Stimulated activated CD4-positive, alpha-beta T cell treated with anti-CD3 and anti-CD28 coated beads, Interleukin-2, amount 100 ng/mL, for 24 hours (primary cell): ENCODE measurements around the gene ZGRF1.
"Not testable (repeated sequence)": the region's sequence is repeated elsewhere in the genome, so short reads cannot be mapped to it uniquely, and the experiment has no call there.

Experiments
- DNase-seq, 2 donors: peaks; one replicate each; pipeline ENCODE4 v3.0.0-alpha.2; 2020

Gene ZGRF1, protein sequence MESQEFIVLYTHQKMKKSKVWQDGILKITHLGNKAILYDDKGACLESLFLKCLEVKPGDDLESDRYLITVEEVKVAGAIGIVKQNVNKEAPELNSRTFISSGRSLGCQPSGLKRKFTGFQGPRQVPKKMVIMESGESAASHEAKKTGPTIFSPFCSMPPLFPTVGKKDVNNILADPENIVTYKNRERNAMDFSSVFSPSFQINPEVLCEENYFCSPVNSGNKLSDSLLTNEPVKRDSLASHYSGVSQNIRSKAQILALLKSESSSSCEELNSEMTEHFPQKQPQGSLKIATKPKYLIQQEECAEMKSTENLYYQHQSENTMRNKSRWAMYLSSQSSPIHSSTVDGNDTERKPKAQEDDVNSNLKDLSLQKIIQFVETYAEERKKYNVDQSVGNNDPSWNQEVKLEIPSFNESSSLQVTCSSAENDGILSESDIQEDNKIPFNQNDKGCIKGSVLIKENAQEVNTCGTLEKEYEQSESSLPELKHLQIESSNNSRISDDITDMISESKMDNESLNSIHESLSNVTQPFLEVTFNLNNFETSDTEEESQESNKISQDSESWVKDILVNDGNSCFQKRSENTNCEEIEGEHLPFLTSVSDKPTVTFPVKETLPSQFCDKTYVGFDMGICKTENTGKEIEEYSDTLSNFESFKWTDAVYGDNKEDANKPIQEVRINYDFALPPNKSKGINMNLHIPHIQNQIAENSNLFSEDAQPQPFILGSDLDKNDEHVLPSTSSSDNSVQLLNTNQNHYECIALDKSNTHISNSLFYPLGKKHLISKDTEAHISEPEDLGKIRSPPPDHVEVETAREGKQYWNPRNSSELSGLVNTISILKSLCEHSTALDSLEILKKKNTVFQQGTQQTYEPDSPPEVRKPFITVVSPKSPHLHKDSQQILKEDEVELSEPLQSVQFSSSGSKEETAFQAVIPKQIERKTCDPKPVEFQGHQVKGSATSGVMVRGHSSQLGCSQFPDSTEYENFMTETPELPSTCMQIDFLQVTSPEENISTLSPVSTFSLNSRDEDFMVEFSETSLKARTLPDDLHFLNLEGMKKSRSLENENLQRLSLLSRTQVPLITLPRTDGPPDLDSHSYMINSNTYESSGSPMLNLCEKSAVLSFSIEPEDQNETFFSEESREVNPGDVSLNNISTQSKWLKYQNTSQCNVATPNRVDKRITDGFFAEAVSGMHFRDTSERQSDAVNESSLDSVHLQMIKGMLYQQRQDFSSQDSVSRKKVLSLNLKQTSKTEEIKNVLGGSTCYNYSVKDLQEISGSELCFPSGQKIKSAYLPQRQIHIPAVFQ (N-terminal part only)

GRCh38 chr4:112636688-112637551 lies at the start of gene ZGRF1, which contains the start of gene LARP7:
TSS of gene ZGRF1 (minus strand) at chr4:112636909. CDS start at chr4:112633176, 3,733 bp downstream.
TSS of gene LARP7 (plus strand) at chr4:112637143. CDS start at chr4:112644670, 7,527 bp downstream.
- DNase-seq = peak; percentile 96 to 97

GRCh38 chr4:112680996-112681395 lies 44.3 kb upstream of the ZGRF1 start:
- DNase-seq = no peak

GRCh38 chr4:112677519-112678091 lies 40.9 kb upstream of the ZGRF1 start:
- no peak for DNase-seq

- DNase-seq = no peak
These were observed 37.7 kb upstream of the ZGRF1 start for GRCh38 chr4:112674376-112674775.

DNA sequence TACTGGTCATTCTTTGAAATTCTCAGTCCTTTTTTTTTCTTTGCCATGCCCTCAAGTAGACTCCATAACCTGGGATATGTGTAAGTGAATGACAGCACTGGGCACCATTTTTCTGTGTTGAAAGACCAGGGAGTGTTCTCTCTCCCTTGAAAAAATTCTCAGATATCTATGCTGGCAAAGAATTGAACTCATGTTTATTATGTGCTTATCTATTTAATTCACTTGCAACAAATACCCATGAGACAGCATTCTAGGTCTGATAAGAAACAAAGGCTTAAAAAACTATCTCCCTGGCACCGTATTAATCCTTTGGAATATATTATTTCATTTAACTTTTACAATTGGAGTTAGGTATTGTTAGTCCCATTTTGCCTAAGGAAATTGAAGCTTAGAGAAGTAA lies 37.0 kb upstream of the ZGRF1 start:
- DNase-seq = no peak

GRCh38 chr4:112673076-112673475 lies 36.4 kb upstream of the ZGRF1 start:
- DNase-seq = no peak

GRCh38 chr4:112668131-112668530 lies 31.4 kb upstream of the ZGRF1 start:
- DNase-seq = no peak

- no peak for DNase-seq
These were observed 27.9 kb upstream of the ZGRF1 start for GRCh38 chr4:112664611-112665010.

DNA sequence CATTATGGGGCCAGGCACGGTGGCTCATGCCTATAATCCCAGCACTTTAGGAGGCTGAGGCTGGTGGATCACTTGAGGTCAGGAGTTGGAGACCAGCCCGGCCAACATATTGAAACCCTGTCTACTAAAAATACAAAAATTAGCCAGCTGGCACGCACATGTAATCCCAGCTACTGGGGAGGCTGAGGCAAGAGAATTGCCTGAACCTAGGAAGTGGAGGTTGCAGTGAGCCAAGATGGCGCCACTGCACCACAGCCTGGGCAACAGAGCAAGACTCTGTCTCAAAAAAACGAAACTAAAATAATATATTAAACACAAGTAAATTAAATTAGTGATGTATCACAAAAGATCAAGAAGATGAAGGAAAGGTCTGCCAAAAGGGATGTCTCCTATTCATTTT lies 19.4 kb upstream of the ZGRF1 start:
- not testable (repeated sequence) for DNase-seq

DNA sequence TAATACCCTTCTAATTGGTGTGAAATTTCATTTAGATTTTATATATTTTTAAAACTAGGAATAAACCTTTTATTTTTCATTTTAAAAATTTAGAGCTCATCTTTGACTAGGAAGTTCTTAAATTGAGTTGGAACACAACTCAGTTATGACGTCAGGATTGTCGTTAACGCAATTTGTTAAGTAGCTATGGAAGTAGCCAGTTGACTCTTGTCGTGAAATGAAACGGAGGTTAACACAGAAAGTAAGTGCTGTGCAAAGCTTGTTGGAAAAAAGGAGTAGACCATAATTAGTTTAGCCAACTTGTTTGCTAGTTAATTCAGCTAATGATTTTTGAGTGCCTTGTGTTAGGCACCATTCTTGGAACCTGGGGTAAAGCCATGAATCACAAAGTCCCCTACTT lies 18.6 kb upstream of the ZGRF1 start:
- no peak for DNase-seq

DNA sequence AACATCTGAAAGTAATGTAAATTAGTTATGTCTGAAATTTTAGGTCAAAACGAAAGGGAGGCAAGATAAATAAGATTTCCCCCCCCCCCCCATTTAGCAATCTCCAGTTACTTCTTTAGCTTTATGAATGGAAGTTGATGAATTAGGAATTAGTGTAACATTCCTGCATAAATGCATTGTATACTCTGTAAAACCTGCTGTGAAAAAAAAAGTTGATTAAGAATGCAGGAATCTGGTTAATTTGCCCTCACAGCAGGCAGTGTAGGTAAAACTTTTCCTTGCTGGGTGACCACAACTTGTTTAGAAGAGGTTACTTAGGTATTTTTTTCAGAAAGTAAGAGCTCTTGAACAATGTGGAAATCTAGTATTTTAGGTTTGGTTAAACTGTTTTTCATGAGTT lies 15.5 kb upstream of the ZGRF1 start:
- no peak for DNase-seq

DNA sequence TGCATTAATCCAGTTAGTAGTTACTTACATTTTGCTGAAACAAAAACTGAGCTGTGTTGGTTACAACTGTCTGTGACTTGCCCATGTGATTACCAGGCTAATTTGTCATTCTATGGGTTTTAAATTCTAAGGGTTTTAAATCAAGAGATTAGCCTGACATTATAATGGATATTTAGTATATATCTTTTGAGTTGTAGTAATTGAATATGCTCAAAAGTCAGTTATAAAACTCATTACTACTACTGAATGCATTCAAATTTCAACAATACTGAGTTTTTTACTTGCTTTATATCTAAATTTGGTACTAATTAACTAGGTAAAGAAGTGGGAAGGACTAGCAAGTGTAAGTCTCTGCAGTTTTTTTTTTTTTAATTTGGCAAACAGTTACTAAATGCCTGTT lies 14.9 kb upstream of the ZGRF1 start:
- no peak for DNase-seq

DNA sequence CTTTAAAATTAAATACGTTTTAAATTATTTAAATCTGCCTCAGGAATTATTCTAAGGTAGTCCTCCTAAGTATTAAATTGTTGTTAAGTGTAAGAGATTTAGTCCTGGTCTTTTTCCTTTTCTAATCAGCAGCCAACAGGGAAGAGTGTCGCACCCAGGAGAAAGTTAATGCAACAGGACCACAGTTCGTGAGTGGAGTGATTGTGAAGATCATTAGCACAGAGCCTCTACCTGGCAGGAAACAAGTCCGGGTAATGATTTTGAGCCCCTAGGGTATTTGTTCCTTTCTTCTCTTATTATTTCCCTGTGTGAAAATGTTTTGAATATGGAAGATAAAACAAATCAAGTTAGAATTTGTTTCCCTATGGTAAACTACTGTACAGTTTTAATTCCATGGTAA lies 13.6 kb upstream of the ZGRF1 start:
- no peak for DNase-seq

DNA sequence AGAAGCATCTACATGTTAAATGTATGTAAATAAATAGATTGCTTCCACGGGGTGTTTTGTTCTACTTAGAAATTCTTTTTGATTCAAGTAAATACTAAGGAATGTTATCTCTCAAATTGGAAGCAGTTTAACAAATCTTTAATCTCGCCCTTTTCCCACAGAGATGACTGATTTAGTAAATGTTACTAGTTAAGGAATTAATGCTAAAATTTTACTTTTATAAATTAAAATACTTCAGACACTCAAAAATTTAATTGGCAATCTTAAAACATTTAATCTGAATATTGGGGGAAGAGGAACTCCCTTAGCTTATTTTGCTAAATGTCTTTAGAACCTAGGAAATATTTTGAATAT lies 12.3 kb upstream of the ZGRF1 start:
- DNase-seq = no peak

GRCh38 chr4:112648263-112649054 lies 11.8 kb upstream of the ZGRF1 start:
- DNase-seq = no peak

- DNase-seq = no peak
These were observed 11.1 kb upstream of the ZGRF1 start for GRCh38 chr4:112647785-112648184.

DNA sequence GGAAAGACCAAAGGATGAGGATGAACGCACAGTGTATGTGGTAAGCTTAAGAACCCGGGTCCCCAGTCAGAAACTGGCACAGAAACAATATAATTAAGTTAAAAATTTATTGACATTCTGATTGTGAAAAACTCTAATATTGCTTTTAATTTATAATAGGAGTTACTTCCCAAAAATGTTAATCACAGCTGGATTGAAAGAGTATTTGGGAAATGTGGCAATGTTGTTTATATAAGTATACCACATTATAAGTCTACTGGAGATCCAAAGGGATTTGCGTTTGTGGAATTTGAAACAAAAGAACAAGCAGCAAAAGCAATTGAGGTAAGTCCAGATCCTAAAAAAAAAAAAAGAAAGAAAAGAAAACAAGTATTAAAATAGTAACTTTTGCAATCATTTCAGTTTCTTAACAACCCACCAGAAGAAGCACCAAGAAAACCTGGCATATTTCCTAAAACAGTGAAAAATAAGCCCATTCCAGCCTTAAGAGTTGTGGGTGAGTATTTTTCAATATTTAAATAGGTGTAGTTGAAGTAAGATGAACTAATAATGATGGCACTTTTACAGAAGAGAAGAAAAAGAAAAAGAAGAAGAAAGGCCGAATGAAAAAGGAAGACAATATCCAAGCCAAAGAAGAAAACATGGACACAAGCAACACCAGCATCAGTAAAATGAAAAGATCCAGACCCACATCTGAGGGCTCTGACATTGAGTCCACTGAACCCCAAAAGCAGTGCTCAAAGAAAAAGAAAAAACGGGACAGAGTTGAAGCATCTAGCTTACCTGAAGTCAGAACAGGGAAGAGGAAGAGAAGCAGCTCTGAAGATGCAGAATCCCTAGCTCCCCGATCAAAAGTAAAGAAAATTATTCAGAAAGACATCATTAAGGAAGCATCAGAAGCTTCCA lies 10.2 kb upstream of the ZGRF1 start:
- no peak for DNase-seq

DNA sequence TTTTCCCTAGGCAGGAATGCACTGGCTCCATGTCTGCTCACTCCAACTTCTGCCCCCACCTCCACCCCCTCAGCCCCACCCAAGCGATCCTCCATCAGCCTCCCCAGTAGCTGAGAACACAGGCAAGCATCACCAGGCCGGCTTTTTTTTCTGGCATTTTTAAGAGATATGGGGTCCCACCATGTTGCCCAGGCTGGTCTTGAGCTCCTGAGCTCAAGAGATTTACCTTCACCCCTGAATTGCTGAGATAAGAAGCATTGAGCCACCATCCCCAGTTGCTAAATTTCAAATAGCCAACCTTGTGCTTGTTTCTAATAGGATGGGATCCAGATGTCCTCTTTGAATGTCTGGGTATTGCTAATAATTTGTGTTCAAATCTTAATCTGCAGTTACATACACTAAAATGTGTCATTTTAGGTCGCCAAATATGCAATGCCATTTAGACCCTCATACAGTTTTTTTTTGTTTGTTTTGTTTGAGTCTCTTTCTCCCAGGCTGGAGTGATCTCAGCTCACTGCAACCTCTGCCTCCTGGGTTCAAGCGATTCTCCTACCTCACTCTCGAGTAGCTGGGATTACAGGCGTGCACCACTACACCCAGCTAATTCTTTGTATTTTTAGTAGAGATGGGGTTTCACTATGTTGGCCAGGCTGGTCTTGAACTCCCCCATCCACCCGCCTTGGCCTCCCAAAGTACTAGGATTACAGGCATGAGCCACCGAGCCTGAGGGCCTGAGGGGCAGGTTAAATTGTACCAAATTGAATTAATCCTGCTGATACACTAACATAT lies 9.0 kb upstream of the ZGRF1 start:
- no peak for DNase-seq
